ENCODE data around the gene FOXI1. TPM values are rescaled to one million over a fixed set of nuclear protein-coding genes. Genes with fewer than 3 reads are reported as not detected.
A peak's percentile ranks its signal among the peaks of the same experiment; 100 is the strongest.

FOXI1 gene
- total RNA-seq, 1 donor = not detected

- no peak overlapping the region for H2AFZ ChIP-seq (ENCODE audit: low read length)
- H3K79me2 ChIP-seq (ENCODE audit: insufficient read depth, low read length) = no peaks in the 10 kb centered on the region
- H3K4me3 ChIP-seq (ENCODE audit: insufficient read depth, low read length) = no peak overlapping the region
- TF ChIP-seq CTCF (IDR thresholded peaks at IDR 0.05; ENCODE audit: extremely low read depth, low read depth, low read length) = no peak
- no peaks in the 10 kb centered on the region for H3K4me1 ChIP-seq (ENCODE audit: insufficient read depth, low read length)
- H4K20me1 ChIP-seq (ENCODE audit: insufficient read depth, low read length) = no peaks in the 10 kb centered on the region
- no peak overlapping the region for H3K27ac ChIP-seq (ENCODE audit: low read depth, low read length)
- H3K9me3 ChIP-seq (ENCODE audit: low read depth, low read length) = no peaks in the 10 kb centered on the region
- H3K4me2 ChIP-seq (ENCODE audit: insufficient read depth, low read length) = no peak overlapping the region
- DNase-seq (ENCODE audit: insufficient read length, low spot score, missing footprints) = no peak
- no peaks in the 10 kb centered on the region for H3K27me3 ChIP-seq (ENCODE audit: insufficient read depth, low read length)
- H3K36me3 ChIP-seq (ENCODE audit: insufficient read depth, low read length) = no peaks in the 10 kb centered on the region
Observed at GRCh38 chr5:170067152-170067551, 38.5 kb upstream of the FOXI1 start.

GRCh38 chr5:170067574-170068170 lies 38.0 kb upstream of the FOXI1 start:
- Histone ChIP-seq H2AFZ (ENCODE audit: low read length) (no peak overlapping the region), H3K4me3 (ENCODE audit: insufficient read depth, low read length) (no peak overlapping the region), H3K36me3 (ENCODE audit: insufficient read depth, low read length) (no peaks in the 10 kb centered on the region), H3K4me2 (ENCODE audit: insufficient read depth, low read length) (no peak overlapping the region), H3K4me1 (ENCODE audit: insufficient read depth, low read length) (no peaks in the 10 kb centered on the region), H3K79me2 (ENCODE audit: insufficient read depth, low read length) (no peaks in the 10 kb centered on the region), H3K9me3 (ENCODE audit: low read depth, low read length) (no peaks in the 10 kb centered on the region), H3K27ac (ENCODE audit: low read depth, low read length) (no peak overlapping the region), H4K20me1 (ENCODE audit: insufficient read depth, low read length) (no peaks in the 10 kb centered on the region), H3K27me3 (ENCODE audit: insufficient read depth, low read length) (no peaks in the 10 kb centered on the region)
- TF ChIP-seq CTCF (IDR thresholded peaks at IDR 0.05; ENCODE audit: extremely low read depth, low read depth, low read length) = no peak
- DNase-seq (ENCODE audit: insufficient read length, low spot score, missing footprints) = no peak

- Histone ChIP-seq H3K4me2 (ENCODE audit: insufficient read depth, low read length) (no peak overlapping the region), H3K36me3 (ENCODE audit: insufficient read depth, low read length) (no peaks in the 10 kb centered on the region), H3K27me3 (ENCODE audit: insufficient read depth, low read length) (no peaks in the 10 kb centered on the region), H3K9me3 (ENCODE audit: low read depth, low read length) (no peaks in the 10 kb centered on the region), H4K20me1 (ENCODE audit: insufficient read depth, low read length) (no peaks in the 10 kb centered on the region), H3K4me3 (ENCODE audit: insufficient read depth, low read length) (no peak overlapping the region), H3K27ac (ENCODE audit: low read depth, low read length) (no peak overlapping the region), H3K79me2 (ENCODE audit: insufficient read depth, low read length) (no peaks in the 10 kb centered on the region), H3K4me1 (ENCODE audit: insufficient read depth, low read length) (no peaks in the 10 kb centered on the region), H2AFZ (ENCODE audit: low read length) (no peak overlapping the region)
- no peak for TF ChIP-seq CTCF (IDR thresholded peaks at IDR 0.05; ENCODE audit: extremely low read depth, low read depth, low read length)
- DNase-seq (ENCODE audit: insufficient read length, low spot score, missing footprints) = no peak
Observed at GRCh38 chr5:170069512-170069911, 36.2 kb upstream of the FOXI1 start.

- Histone ChIP-seq H3K4me1 (ENCODE audit: insufficient read depth, low read length) (no peaks in the 10 kb centered on the region), H3K4me2 (ENCODE audit: insufficient read depth, low read length) (peak overlapping the region; percentile 25), H3K4me3 (ENCODE audit: insufficient read depth, low read length) (no peak overlapping the region), H3K27ac (ENCODE audit: low read depth, low read length) (no peak overlapping the region), H2AFZ (ENCODE audit: low read length) (no peak overlapping the region), H3K79me2 (ENCODE audit: insufficient read depth, low read length) (no peaks in the 10 kb centered on the region), H3K27me3 (ENCODE audit: insufficient read depth, low read length) (no peaks in the 10 kb centered on the region), H4K20me1 (ENCODE audit: insufficient read depth, low read length) (no peaks in the 10 kb centered on the region), H3K36me3 (ENCODE audit: insufficient read depth, low read length) (no peaks in the 10 kb centered on the region), H3K9me3 (ENCODE audit: low read depth, low read length) (no peaks in the 10 kb centered on the region)
- TF ChIP-seq CTCF (IDR thresholded peaks at IDR 0.05; ENCODE audit: extremely low read depth, low read depth, low read length) = peak; percentile 81
- no peak for DNase-seq (ENCODE audit: insufficient read length, low spot score, missing footprints)
Observed at GRCh38 chr5:170070556-170071412, 34.9 kb upstream of the FOXI1 start.

Data from osteoblast (primary cell).